HG03521 (cell line): ENCODE measurements around the gene ZBTB25.

Experiments
- ATAC-seq: cut with Tn5 transposase; IDR thresholded peaks from one replicate; pipeline ENCODE4 v1.9.1; 2021; ENCODE audit warnings: mild to moderate bottlenecking, moderate library complexity; ENCODE audit not compliant: unreplicated experiment

Gene ZBTB25

DNA sequence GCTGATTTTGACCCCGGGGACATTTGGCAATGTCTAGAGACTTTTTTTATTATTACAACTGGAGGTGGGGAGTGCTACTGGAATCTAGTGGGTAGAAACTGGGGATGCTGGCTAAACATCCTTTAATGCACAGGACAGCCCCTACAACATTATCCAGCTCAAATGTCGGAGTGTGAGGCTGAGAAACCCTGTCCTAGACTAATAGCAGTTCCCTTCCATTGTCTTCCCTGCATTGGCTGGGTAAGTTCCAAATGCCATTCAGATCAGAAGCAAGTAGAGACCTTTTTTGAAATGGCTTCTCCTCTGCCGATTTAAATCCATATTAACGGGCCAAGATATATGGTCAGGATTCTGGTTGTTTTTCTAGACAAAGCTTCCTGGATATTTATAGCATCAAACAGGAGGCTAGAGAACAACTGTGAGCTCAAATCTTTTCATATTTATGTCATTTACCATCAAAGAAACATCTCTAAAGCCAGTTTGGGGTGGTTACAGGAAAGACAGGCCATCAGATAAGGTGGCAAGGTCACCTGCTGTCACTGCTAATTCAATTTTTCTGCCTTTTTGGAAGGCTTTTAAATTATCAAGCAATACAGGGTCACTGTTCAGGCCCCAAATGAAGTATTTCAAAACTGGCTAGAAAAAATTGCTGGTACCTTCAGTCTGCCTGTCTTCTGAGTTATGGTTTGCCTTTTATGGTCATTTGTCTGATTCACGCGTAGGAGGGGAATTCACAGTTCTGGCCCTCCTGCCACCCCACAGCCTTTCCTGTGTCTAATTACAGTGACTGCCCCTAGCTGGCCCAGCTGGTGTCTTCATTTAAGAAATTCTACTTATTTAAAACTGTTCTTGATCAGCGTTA is 58.4 kb downstream of the ZBTB25 start:
- peak; percentile 93 for ATAC-seq

DNA sequence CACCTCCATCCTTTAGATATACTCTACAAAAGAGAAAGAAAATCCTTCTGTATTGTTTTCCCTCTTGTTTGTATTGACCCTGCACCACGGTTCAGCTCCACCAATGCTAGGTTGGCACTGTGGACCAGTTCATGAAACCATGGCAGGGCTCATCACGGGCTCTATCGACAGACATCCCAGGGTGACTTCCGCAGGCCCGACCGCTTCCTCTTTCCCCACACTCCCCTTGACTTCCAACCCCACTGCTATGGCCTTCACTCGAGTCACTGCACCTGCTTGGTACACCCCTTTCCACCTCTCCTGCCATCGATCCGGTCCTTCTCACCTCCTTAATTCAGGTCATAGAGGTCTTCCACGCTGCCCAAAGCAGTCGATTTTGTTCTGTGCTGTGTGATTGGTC is 59.5 kb downstream of the ZBTB25 start:
- ATAC-seq, result no peak

DNA sequence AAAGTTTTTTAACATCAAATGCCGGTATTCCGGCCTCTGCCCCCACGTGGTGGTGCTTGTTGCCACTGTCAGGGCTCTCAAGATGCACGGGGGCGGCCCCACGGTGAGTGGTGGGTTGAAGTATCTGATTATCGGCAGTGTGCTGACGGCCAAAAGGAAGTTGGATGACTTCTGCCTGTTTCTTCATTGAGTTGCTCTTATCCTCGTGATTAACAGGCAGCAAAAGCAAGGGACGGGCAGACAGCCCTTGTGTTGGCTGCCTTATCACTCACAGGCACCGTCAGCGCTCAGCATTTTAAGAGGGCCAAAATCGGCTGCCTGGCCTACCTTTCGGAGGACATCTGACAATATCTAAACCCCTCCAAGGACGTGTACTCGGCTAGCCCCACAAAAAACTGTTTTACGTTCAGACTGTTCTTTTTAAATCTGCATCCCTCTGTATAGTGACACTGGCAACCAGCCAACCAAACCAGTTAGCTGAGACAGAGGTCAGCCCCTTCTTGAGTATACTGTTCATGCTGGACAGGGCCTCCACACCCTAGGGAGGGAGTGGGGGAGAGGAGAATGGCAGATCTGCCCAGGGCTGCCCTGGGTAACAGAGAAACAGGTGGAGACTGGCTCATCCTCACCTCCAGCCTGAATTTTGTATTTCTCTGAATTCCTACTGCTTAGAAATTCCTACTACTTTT is 61.2 kb downstream of the ZBTB25 start:
- no peak for ATAC-seq

DNA sequence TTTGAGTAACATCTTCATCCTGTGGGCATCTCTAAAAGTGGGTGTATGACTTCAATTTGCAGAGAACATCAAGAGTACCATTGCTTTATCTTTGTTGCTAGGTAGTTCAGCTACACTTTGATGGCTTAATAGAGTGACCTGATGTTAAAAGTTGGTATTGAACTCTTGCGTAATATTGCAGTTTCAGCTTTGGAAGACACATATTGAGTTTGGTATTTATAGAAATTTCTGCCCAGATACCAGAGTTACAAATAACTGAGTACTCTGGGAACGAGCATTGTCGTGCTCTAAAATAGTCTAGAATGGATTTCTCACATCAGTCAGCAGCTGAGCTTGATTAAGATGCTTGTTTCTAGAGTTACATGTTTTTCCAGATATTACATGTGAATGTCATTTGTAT is 63.1 kb downstream of the ZBTB25 start:
- ATAC-seq, result no peak

DNA sequence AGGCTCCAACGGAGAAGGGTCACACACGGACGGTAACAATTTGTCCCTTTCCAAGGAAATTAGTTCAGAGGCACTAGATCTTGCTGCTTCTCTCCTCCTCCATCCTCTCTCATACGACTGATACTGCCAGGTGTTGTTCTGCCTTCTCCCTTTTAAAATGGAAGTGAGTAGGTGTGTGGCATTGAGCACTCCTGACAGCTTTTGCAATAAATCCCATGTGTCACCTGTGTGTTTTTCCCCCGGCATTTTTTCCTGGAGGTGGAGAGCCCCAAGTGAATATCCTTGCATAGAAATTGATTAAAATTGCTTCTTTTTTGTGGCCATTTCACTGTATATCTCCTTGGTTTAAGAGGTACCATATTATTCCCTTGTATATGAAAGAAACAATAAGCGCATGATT is 64.5 kb downstream of the ZBTB25 start:
- ATAC-seq, result no peak

DNA sequence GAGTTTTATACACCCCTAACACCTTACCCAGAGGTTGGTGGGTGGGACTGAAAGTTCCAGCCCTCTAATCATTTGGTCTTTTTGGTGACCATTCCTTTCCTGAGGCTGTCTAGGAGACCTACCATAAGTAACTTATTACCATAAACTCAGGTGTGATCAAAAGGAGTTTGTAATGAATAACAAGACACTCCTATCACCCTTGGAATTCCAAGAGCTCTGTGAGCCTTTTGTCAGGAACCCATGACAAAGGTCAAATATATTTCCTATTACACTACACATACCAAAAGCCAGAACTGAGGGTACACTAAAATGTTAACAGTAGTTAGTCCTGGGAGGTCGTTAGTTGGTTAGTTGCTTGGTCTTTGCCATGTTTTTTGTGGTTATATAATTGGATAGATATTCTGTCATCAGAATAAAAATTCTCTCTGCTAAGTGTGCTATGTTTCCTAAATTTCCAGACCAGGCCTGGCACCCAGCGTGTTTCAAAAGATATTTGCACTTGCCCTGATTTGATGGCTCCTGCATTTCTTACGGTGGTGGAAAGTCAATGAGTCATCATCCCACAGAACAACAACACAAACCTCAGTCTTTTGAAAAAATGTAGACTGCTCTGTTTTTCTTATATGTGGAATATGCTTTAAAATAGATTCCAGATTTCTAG is 65.3 kb downstream of the ZBTB25 start:
- no peak for ATAC-seq

DNA sequence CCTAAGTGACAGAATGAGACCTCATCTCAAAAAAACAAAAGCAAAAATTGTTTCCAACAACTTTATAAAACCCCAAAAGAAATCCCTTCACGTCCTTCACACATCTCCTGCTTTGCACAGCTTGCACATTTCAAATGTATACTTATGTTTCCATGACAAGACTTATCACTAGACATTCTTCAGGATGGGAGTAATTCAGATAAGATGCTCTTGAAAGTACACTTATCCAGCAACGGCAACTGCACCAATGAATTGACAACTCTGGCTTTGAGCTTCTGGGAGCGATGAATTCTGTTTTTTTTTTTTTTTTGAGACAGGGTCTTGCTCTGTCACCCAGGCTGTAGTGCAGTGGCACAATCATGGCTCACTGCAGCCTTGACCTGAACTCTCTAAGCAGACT is 69.1 kb downstream of the ZBTB25 start:
- no peak for ATAC-seq

DNA sequence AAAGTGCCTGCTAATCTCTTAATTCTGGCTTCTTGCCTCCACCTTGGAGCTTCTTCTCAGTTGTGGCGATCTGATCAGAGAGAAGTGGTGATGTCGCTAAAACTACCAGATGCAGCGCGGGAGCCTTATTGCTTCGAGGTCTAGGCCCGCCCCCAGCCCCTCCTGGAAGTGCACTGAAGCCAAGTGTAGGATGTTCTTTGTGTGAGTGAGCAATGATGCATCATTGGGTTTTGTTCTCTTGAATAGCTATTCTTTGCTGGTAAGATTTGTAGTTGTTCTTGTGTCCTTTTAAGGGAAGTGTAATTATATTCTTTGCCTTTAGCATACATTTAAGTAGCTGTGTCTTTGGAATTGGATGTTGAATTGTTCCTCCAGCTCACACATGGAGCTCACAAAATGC is 79.7 kb downstream of the ZBTB25 start:
- ATAC-seq, result no peak

DNA sequence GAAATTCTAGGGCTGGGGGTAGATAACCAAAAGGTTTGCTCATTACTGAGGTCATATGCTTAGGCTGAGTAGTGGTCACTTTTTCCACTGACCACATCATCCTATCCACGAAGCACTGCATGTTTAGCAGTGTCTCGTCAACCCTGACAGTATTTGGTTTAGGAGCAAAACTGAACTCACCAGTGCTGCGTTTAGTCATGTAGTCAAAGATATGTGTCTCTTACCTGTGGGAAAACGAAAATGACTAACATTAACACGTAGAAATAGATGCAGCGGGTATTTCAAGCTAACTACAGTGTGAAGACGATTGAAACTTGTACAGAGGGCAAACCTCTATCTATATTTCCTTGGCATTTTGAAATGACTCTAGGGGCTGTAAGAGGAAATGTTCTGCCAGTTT is 80.9 kb downstream of the ZBTB25 start:
- ATAC-seq, result no peak

DNA sequence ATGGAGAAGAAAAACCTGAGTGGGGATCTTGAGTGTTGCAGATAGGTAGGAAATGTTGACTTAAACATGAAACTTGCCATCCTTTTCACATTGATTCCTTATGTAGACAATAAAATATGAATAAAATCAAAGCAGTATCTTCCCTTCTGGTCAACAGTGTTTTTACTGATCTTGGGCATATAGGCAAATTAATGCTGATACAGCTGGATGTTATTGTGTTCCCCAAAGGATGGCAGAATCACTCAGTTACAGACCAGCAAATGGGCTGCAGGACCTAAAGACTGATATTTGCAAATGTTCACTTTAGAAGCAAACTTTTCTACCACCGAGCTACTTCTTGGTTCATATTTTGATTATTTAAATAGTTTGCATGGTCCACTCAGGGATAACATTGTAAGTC is 81.6 kb downstream of the ZBTB25 start:
- ATAC-seq, result no peak

DNA sequence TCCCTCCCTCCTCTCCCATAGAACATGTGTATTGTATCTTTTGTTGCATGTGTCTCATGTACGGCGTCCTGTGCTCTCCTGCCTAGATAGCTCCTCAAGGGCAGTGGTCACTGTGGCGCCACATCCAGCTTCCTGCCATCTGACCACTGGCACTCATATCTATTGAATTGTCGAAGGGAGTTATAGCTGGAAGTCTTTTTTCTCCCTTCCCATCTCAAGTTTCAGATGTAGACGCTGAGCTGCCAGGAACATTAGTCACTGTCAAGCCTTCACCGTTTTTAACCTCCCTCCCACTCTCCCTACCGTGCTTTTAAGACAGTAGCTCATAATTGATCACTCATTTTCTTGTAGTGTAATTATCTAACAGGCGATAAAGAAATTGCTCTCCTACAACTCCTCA is 82.5 kb downstream of the ZBTB25 start:
- no peak for ATAC-seq

DNA sequence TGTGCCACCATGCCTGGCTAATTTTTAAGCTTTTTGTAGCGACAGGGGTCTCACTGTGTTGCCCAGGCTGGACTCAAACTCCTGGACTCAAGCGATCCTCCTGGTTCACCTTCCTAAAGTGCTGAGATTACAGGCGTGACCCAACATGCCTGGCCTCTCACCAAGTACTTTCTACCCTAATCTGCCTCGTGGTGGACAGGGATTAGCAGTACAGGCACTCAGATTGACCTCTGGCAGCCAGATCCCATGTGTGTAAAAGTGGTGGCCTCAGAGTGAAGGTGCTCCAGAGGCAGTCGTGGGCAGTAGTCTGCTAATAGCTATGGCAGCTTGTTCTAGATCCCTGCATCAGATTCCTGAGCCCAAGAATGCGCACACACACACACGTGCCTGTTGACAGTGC is 84.6 kb downstream of the ZBTB25 start:
- no peak for ATAC-seq

DNA sequence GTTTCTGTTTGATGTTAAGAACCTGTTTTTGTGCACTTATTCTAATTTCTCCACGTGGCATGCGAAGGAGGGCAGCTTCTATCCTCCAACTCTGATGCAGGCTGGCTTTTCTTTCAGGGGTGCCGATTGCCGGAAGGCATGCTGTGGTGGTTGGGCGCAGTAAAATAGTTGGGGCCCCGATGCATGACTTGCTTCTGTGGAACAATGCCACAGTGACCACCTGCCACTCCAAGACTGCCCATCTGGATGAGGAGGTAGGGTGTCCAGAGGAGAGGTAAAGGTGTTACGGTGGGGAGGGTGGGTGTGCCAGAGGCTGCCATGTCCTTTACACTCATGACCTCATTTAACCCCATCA is 85.9 kb downstream of the ZBTB25 start:
- ATAC-seq, result no peak

DNA sequence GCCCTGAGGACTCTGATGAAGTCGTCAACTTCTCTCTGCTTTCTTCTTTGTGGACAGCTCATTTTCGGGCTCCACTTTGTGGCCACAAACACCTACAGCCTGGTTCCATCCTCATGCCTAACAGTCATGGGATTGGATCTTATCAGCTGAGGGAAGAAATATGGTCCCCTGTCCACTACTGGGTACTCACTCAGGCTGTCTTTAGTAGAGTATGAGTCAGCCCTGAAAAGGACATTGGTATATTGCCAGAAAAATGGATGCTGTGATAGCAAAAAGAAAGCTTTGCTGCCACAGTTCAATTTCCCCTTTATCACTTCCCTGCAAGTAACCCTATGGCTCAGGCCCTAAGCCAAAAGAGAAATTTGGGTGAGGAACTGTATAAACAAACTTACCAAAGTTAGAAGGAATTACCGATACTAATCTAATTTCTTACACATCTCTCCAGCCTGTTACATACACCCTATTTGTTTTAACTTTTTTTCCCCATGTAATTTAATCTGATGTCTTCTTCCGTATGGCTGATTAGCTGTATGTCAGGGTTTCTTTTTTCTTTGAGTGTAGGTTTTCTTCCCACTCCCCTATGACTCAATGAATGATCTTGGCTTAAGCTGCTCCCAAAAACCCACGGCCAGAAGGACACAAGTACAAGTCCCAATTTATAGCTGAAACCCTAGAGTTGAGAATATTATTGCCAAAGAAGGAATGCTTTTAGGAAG is 86.4 kb downstream of the ZBTB25 start:
- ATAC-seq, result no peak

DNA sequence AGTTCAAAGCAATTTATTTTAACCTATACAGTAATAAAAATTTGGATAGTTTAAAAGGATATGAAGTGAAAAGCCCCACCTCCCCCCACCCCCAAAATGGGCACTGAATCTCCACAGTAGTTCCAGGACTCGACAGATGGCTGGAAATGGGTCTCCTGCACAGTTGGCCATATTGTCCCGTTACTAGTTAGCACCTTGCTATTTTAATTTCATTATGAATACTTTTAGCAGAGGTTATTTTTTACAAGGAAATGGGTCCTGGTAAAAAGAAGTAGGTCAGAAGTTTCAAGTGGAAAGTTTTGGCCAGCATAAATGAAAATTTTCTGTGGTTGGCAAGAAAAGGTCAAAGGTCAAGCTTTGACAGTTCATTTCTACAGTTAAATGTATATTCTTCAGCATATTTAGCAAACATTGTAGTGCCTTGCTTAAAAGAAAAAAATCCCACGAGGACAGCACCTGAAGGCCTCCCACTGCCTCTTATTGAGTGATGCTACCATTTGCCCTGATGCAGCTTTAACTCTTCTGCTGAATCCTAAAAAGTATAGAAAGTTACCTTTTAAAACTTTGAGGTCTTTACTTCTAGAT is 87.2 kb downstream of the ZBTB25 start:
- no peak for ATAC-seq

DNA sequence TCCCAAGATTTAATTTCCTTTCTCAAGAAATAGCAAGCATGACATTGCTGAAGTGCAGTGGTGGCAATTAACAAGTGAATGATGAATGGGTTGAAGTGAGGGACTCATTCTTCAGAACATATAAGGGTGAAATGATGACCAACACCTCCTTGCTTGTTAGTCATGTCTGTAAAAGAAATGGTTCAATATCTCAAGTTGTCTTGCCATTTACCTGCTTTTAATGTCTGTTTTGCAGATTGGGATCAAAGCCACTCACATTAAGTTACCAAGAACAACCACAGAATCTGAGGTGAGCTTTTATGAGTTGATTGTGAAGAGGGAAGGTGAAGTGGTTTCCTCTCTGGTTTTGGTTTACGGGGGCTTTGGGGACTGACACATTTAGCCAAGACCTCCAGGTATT is 91.4 kb downstream of the ZBTB25 start:
- ATAC-seq, result no peak

DNA sequence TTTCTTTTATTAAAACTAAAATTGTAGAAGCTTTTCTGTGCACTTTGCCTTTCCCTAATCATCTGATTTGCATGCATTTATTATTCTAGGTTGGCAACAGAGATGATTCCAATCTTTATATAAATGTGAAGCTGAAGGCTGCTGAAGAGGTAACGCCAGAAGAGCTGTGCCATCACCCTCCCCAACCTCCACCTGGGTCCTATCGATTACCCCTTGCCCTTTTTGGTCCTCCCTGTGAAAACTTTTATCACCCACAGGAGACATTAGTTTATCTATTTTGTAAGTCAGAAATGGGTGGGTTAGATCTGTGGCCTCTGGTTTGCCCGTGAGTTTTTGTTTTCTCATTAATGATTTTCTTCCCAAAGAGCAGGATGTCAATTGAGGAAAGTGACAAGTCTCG is 92.6 kb downstream of the ZBTB25 start:
- ATAC-seq, result no peak

DNA sequence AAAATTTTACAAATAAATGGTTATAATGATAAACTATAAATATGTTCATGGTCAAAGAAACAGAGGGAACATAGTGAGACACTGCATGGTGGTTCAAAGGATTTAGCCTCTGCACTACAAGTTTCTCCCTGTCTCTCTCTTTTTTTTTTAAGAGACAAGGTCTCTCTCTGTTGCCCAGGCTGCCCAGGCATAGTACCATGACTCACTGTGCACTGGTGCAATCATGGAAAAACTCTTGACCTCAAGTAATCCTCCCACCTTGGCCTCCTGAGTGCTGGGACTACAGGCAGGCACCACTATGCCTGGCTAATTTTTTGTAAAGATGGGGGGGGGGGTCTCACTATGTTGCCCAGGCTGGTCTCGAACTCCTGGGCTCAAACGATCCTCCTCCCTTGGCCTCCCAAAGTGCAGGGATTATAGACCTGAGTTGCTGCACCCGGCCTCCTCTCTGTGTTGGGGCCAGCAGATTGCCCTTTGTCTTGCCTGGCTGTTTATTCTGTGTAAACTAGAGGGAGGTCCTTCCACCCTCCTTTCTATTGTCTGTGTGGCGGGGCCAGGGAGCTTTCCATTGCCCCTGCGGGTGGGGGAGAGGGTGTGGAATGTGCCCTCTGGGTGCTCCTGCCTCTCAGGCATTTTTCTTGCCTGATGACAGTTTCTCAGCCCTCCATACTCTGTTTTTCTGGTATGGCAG is 93.4 kb downstream of the ZBTB25 start:
- no peak for ATAC-seq

DNA sequence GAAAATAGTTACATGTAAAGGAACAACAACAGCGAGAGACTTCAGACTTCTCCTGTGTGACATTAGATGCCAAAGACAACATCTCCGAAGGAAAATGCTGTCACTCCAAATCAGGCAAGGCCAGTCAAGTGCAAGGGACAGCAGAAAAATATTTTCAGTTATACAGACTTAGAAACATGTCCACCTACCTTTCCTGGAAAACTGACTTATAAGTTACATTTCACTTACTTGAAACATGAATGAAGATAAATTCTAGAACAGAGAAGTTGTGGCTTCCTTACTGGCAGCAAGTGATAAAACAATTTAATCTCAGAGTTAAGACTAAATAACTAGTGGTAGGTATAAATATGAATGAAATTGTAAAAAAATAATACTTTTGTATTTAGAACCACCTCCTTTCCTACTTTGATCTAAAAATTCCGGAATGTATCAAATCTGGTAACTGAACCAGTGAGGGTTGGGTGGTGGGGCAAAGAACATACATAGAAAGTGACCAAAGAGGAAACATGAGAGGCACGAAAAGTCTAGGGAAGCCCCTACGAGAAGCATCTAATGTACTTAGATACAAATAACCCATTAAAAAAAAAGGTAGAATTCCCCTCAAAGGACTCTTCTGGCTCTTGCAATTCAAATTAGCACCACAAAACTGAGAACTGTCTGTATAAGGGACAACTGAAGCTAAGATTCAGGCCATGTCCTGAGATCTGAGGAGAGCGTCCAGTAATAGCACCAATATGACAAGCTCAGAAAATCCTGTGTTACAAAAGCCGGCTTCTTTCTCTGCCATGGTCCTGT is 94.3 kb downstream of the ZBTB25 start:
- no peak for ATAC-seq

DNA sequence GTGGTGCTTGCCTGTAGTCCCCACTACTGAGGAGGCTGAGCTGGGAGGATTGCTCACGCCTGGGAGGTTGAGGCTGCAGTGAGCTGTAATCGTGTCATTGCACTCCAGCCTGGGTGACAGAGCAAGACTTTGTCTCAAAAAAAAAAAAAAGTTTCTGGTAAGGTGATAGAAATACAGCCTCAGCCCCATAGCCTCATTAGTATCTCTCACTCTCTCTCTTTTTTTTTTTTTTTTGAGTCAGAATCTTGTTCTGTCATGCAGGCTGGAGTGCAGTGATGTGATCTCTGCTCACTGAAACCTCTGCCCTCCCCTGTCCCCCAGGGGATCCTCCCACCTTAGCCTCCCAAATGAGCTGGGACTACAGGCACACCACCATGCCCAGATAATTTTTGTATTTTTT is 96.3 kb downstream of the ZBTB25 start:
- no peak for ATAC-seq
